HepG2 (cell line): ENCODE measurements around the gene GNL3. TPM values are rescaled to one million over a fixed set of nuclear protein-coding genes. Genes with fewer than 3 reads are reported as not detected.

Experiments used
- CAMTA2 ChIP-seq: sonication (generic); formaldehyde crosslinking; IDR thresholded peaks from 2 replicates; pipeline ENCODE4 v1.4.0; 2020; ENCODE audit warnings: mild to moderate bottlenecking, missing genetic modification reagents, borderline replicate concordance
- ELF3 ChIP-seq: IDR thresholded peaks from 2 replicates; pipeline ENCODE4 v1.6.1; 2016; ENCODE audit warnings: missing genetic modification reagents, missing compliant biosample characterization
- FOXP1 ChIP-seq, 2 experiments: fragments of 450-650 bp in 1 of 2; IDR thresholded peaks; 2 replicates each; pipeline ENCODE4 v1.6.1; 2017 to 2018; ENCODE audit warnings: antibody characterized with exemption in 1 of 2
- GATA4 ChIP-seq: sonication (generic); IDR thresholded peaks from 2 replicates; pipeline ENCODE4 v1.6.1; 2016; ENCODE audit warnings: antibody characterized with exemption, low read depth, borderline replicate concordance
- GTF2F1 ChIP-seq: fragments of 150-350 bp; IDR thresholded peaks from 2 replicates; pipeline ENCODE4 v1.6.1; 2014; ENCODE audit warnings: low read length
- HDAC1 ChIP-seq: sonication (generic); formaldehyde crosslinking; IDR thresholded peaks from 2 replicates; pipeline ENCODE4 v1.5.1; 2020; ENCODE audit warnings: mild to moderate bottlenecking, missing genetic modification reagents
- HNRNPL ChIP-seq: fragments of 200-400 bp; formaldehyde crosslinking; IDR thresholded peaks from 2 replicates; pipeline ENCODE4 v1.6.1; 2017; ENCODE audit warnings: mild to moderate bottlenecking, low read depth, low read length
- KAT8 ChIP-seq: IDR thresholded peaks from 2 replicates; pipeline ENCODE4 v1.6.1; 2016; ENCODE audit warnings: missing genetic modification reagents, missing compliant biosample characterization
- KLF16 ChIP-seq, 2 experiments: sonication (generic) in 1 of 2; formaldehyde crosslinking in 1 of 2; IDR thresholded peaks; 2 replicates each; pipeline versions ENCODE4 v1.6.1 to v1.8.0; 2016 to 2023; ENCODE audit warnings: missing genetic modification reagents in 2 of 2, missing compliant biosample characterization in 1 of 2
- MAZ ChIP-seq, 2 experiments: sonication (generic) in 1 of 2; formaldehyde crosslinking in 1 of 2; IDR thresholded peaks; 2 replicates each; pipeline versions ENCODE4 v1.5.0 to v1.6.1; 2012 to 2020; ENCODE audit warnings: low read depth in 2 of 2, mild to moderate bottlenecking in 2 of 2, borderline replicate concordance in 1 of 2, improper control_type of control experiment in 1 of 2, low read length in 1 of 2, missing genetic modification reagents in 1 of 2, moderate library complexity in 1 of 2
- SATB2 ChIP-seq: sonication (generic); formaldehyde crosslinking; IDR thresholded peaks from 2 replicates; pipeline ENCODE4 v1.5.0; 2020; ENCODE audit warnings: missing genetic modification reagents
- TGIF2 ChIP-seq: IDR thresholded peaks from 2 replicates; pipeline ENCODE4 v1.6.1; 2016; ENCODE audit warnings: control low read depth, missing compliant biosample characterization
- ZFP37 ChIP-seq: sonication (generic); formaldehyde crosslinking; IDR thresholded peaks from 2 replicates; pipeline ENCODE4 v1.4.0; 2020; ENCODE audit warnings: missing genetic modification reagents, borderline replicate concordance
- ZNF280B ChIP-seq: sonication (generic); formaldehyde crosslinking; IDR thresholded peaks from 2 replicates; pipeline ENCODE4 v1.5.0; 2020; ENCODE audit warnings: missing genetic modification reagents, mild to moderate bottlenecking, borderline replicate concordance
- ZNF282 ChIP-seq: fragments of 450-650 bp; IDR thresholded peaks from 2 replicates; pipeline ENCODE4 v1.6.1; 2018; ENCODE audit not compliant: partially characterized antibody
- ZNF34 ChIP-seq: sonication (generic); formaldehyde crosslinking; IDR thresholded peaks from 2 replicates; pipeline ENCODE4 v1.4.0; 2020; ENCODE audit warnings: mild to moderate bottlenecking, missing genetic modification reagents, borderline replicate concordance
- ZNF446 ChIP-seq: sonication (generic); formaldehyde crosslinking; IDR thresholded peaks from 2 replicates; pipeline ENCODE4 v1.5.0; 2020; ENCODE audit warnings: mild to moderate bottlenecking, missing genetic modification reagents
- ZNF580 ChIP-seq: IDR thresholded peaks from 2 replicates; pipeline ENCODE4 v1.6.1; 2016; ENCODE audit warnings: low read depth, borderline replicate concordance
- ZNF709 ChIP-seq: sonication (generic); formaldehyde crosslinking; IDR thresholded peaks from 2 replicates; pipeline ENCODE4 v1.5.0; 2020; ENCODE audit warnings: mild to moderate bottlenecking, missing genetic modification reagents
- ZSCAN31 ChIP-seq: sonication (generic); formaldehyde crosslinking; IDR thresholded peaks from 2 replicates; pipeline ENCODE4 v1.5.0; 2020; ENCODE audit warnings: low read depth, mild to moderate bottlenecking, missing genetic modification reagents
- polyA plus RNA-seq, 8 experiments: library from polyadenylated mRNA; depleted of rRNA in 3 of 8; stranded (reverse) in 7 of 8; unstranded in 1 of 8; fragments of >200 nt; fragmentation: Illumina TruSeq in 4 of 8; extraction: Trizol in 4 of 8; gene quantifications; 2 replicates each; pipeline versions ENCODE4 v1.2.1 to v1.2.3, GENCODE V29; 2011 to 2016; ENCODE audit warnings: low read depth in 4 of 8, missing spikeins in 1 of 8, mixed read lengths in 1 of 8; ENCODE audit not compliant: insufficient read depth in 1 of 8
- total RNA-seq, 5 experiments: library from RNA; depleted of rRNA; stranded (reverse); fragments of >200 nt; fragmentation: Illumina TruSeq; extraction: Trizol; gene quantifications; 2 replicates each; pipeline ENCODE4 v1.2.3, GENCODE V29; 2016; ENCODE audit warnings: low read depth in 1 of 5
- TF ChIP-seq, protein P1 (sequence below): sonication (generic); formaldehyde crosslinking; IDR thresholded peaks from 2 replicates; pipeline ENCODE4 v1.8.0; 2022; ENCODE audit warnings: missing genetic modification reagents, low read depth, mild to moderate bottlenecking, borderline replicate concordance
- TF ChIP-seq, protein P2 (sequence below): sonication (generic); formaldehyde crosslinking; IDR thresholded peaks from 2 replicates; pipeline ENCODE4 v1.4.0; 2020; ENCODE audit warnings: missing genetic modification reagents, mild to moderate bottlenecking, borderline replicate concordance

The GNL3 gene
- total and polyA plus RNA-seq, 2 of the 13 experiments (the other 11 are each of a cell fraction or from before 2014, with no cell fraction given), result 129 to 257 TPM

- peak in 1 of 2 experiments; percentile 90; a peak in 2 of 4 replicates for TF ChIP-seq KLF16 (CRISPR knock-in tag; IDR thresholded peaks at IDR 0.05)
- TF ChIP-seq ZNF709 (CRISPR knock-in tag), result peak; percentile 69; the same call in 1 of the 2 replicates
- TF ChIP-seq, protein P1, sequence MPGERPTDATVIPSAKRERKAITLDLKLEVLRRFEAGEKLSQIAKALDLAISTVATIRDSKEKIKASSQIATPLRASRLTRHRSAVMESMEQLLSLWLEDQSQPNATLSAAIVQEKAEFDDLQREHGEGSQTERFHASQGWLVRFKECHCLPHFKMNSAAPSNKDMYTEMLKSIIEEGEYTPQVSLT (CRISPR knock-in tag), result no peak
- no peak for TF ChIP-seq SATB2 (CRISPR knock-in tag)
- TF ChIP-seq KAT8 (CRISPR knock-in tag), result peak; percentile 93
- 0 out of 2 replicates have a peak, but pooled peaks have one; percentile 83 for TF ChIP-seq ZSCAN31 (CRISPR knock-in tag)
- no peak for TF ChIP-seq GATA4
- peak; percentile 94 for TF ChIP-seq TGIF2
- TF ChIP-seq, protein P2, sequence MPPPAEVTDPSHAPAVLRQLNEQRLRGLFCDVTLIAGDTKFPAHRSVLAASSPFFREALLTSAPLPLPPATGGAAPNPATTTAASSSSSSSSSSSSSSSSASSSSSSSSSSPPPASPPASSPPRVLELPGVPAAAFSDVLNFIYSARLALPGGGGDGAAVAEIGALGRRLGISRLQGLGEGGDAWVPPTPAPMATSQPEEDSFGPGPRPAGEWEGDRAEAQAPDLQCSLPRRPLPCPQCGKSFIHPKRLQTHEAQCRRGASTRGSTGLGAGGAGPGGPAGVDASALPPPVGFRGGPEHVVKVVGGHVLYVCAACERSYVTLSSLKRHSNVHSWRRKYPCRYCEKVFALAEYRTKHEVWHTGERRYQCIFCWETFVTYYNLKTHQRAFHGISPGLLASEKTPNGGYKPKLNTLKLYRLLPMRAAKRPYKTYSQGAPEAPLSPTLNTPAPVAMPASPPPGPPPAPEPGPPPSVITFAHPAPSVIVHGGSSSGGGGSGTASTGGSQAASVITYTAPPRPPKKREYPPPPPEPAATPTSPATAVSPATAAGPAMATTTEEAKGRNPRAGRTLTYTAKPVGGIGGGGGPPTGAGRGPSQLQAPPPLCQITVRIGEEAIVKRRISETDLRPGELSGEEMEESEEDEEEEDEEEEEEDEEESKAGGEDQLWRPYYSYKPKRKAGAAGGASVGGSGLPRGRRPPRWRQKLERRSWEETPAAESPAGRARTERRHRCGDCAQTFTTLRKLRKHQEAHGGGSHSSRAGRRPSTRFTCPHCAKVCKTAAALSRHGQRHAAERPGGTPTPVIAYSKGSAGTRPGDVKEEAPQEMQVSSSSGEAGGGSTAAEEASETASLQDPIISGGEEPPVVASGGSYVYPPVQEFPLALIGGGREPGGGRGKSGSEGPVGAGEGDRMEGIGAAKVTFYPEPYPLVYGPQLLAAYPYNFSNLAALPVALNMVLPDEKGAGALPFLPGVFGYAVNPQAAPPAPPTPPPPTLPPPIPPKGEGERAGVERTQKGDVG (CRISPR knock-in tag), result peak; percentile 66; the same call in 1 of the 2 replicates
- peak; percentile 91 for TF ChIP-seq ELF3 (CRISPR knock-in tag)
- 0 out of 2 replicates have a peak, but pooled peaks have one; percentile 83 for TF ChIP-seq ZNF446 (CRISPR knock-in tag)
- TF ChIP-seq CAMTA2 (CRISPR knock-in tag), result peak; percentile 64; the same call in 1 of the 2 replicates
- TF ChIP-seq ZNF580 (CRISPR knock-in tag), result peak; percentile 53; the same call in 1 of the 2 replicates
- TF ChIP-seq MAZ (IDR thresholded peaks at IDR 0.05; ENCODE audit: borderline replicate concordance, low read depth, low read length), result no peak
- TF ChIP-seq MAZ (CRISPR knock-in tag; IDR thresholded peaks at IDR 0.05; ENCODE audit: low read depth), result peak; percentile 90
- TF ChIP-seq HNRNPL, result peak; percentile 39; the same call in 1 of the 2 replicates
- no peak for TF ChIP-seq ZNF282
- no peak for TF ChIP-seq FOXP1 (IDR thresholded peaks at IDR 0.05)
- 0 out of 2 replicates have a peak, but pooled peaks have one; percentile 23 for TF ChIP-seq FOXP1 (CRISPR knock-in tag; IDR thresholded peaks at IDR 0.05)
- TF ChIP-seq ZFP37, result 0 out of 2 replicates have a peak, but pooled peaks have one; percentile 71
- peak; percentile 97 for TF ChIP-seq HDAC1
- TF ChIP-seq ZNF34 (CRISPR knock-in tag), result peak; percentile 86; the same call in 1 of the 2 replicates
- peak; percentile 92; the same call in 1 of the 2 replicates for TF ChIP-seq ZNF280B (CRISPR knock-in tag)
- TF ChIP-seq GTF2F1, result no peak
Measured at GRCh38 chr3:52685709-52686691, at the start of gene GNL3, which contains the start of gene PBRM1 (continued).
